Colonic mucosa (tissue), 4 donors: ENCODE measurements around the gene TNFAIP2. TPM values are rescaled to one million over a fixed set of nuclear protein-coding genes. Genes with fewer than 3 reads are reported as not detected.

Experiments used
- DNase-seq: peaks from one replicate; pipeline ENCODE4 v3.0.0-alpha.2; 2020
- H3K27ac ChIP-seq: fragments of 200-600 bp; one replicate; pipeline ENCODE4 v1.8.0; 2021
- H3K27me3 ChIP-seq: fragments of 200-600 bp; one replicate; pipeline ENCODE4 v1.8.0; 2021
- H3K36me3 ChIP-seq: fragments of 200-600 bp; one replicate; pipeline ENCODE4 v1.8.0; 2021
- H3K4me1 ChIP-seq: fragments of 200-600 bp; one replicate; pipeline ENCODE4 v1.8.0; 2021; ENCODE audit warnings: mild to moderate bottlenecking
- H3K4me3 ChIP-seq: fragments of 200-600 bp; one replicate; pipeline ENCODE4 v1.8.0; 2021
- H3K9ac ChIP-seq, 2 donors: one replicate each; pipeline ENCODE4 v1.7.0; 2013; ENCODE audit warnings: control low read depth in 2 of 2, low read depth in 2 of 2, low read length in 2 of 2
- H3K9me3 ChIP-seq: fragments of 200-600 bp; one replicate; pipeline ENCODE4 v1.8.0; 2021
- intact Hi-C: fragments of 100-400 bp; cut with DNase I; formaldehyde crosslinking; loops from one replicate; pipeline ENCODE4 v1.14.1; 2022
- total RNA-seq, 2 donors: library from RNA; stranded (reverse); fragmentation: NEBNext Ultra II Directional in 1 of 2; extraction: Animal tissue kit (Norgen Biotek cat#: 25700) in 1 of 2; gene quantifications; one replicate each; pipeline ENCODE4 v1.2.1, GENCODE V29; 2021
- TF ChIP-seq, protein P1 (sequence below): fragments of 200-600 bp; IDR thresholded peaks from one replicate; pipeline ENCODE4 v1.8.0; 2022; ENCODE audit warnings: antibody characterized with exemption, mild to moderate bottlenecking
- donor health status: healthy.
- donor health status: DM: no; HTN: no; CAD: no.
- donor health status: DM: no; HTN: no; CAD: no.

Gene TNFAIP2
- total RNA-seq, 2 donors from 2014 or later: 10.5 to 26.9 TPM

DNA sequence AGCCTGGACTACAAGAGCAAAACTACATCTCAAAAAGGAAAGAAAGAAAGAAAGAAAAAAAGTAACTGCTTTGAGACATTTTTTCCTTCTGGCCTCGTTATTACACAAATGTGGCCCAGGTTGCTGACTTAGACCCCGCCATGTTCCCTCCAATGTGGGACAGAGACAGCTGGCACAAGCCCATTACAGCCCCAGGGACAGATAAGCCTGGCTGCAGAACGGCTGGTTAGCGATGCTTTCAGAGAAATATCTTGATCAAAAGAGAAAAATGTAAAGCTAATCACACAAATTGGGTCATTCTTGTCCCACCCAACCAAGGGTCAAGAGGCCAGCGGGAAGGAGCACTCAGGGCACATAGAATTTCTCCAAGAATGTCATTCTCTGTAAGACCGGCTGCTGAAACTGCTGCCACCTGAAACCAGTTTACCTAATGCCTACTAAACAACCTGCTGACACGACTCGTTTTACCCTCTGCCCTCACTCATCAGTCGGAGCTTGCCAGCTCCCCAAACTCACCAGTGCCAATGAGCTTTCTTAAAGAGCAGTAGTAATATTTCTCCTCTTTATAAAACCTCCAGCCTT, 63.1 kb downstream of the TNFAIP2 start:
- Histone ChIP-seq H3K4me3 (no peak overlapping the region), H3K27ac (no peak overlapping the region), H3K4me1 (no peaks in the 10 kb centered on the region), H3K36me3 (no peaks in the 10 kb centered on the region), H3K9me3 (no peaks in the 10 kb centered on the region), H3K9ac (no peak overlapping the region), H3K27me3 (peaks cover 4% of the 10 kb centered on the region)
- DNase-seq: no peak
- TF ChIP-seq, protein P1, sequence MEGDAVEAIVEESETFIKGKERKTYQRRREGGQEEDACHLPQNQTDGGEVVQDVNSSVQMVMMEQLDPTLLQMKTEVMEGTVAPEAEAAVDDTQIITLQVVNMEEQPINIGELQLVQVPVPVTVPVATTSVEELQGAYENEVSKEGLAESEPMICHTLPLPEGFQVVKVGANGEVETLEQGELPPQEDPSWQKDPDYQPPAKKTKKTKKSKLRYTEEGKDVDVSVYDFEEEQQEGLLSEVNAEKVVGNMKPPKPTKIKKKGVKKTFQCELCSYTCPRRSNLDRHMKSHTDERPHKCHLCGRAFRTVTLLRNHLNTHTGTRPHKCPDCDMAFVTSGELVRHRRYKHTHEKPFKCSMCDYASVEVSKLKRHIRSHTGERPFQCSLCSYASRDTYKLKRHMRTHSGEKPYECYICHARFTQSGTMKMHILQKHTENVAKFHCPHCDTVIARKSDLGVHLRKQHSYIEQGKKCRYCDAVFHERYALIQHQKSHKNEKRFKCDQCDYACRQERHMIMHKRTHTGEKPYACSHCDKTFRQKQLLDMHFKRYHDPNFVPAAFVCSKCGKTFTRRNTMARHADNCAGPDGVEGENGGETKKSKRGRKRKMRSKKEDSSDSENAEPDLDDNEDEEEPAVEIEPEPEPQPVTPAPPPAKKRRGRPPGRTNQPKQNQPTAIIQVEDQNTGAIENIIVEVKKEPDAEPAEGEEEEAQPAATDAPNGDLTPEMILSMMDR: no peak
- intact Hi-C loops: loop anchor here (5.0 to 10.0 kb wide), 3 partner anchors 82 to 112 kb away; no protein-coding TSS in a partner anchor

Other genes starting within 250 kb of the TNFAIP2 start
- gene AMN, start 200.8 kb upstream of the TNFAIP2 start, total RNA-seq: 100 to 1,000 TPM; 186 to 239 TPM
- gene CDC42BPB, start 65.9 kb upstream of the TNFAIP2 start, total RNA-seq: 10 to 100 TPM; 67.9 to 83.8 TPM
- not detected for gene LBHD2, start 39.3 kb upstream of the TNFAIP2 start, total RNA-seq
- gene EXOC3L4, start 28.7 kb upstream of the TNFAIP2 start, total RNA-seq: 10 to 100 TPM; 11.3 to 15.6 TPM
- 100 to 1,000 TPM; 169 to 265 TPM for gene EIF5, start 210.8 kb downstream of the TNFAIP2 start, total RNA-seq